Measurements from ENCODE around the gene SORL1-AS1.

Gene SORL1-AS1

GRCh38 chr11:121420398-121420797 is 32.4 kb downstream of the SORL1-AS1 start:
- Histone ChIP-seq H3K4me3 (replicated peaks in 1 of 3; ENCODE audit: low read depth in 2 of 3, low read length in 3 of 3) (no peak overlapping the region), H3K4me2 (replicated peaks; ENCODE audit: extremely low read depth, low read length, poor library complexity, severe bottlenecking) (no peak overlapping the region), H3K79me2 (ENCODE audit: insufficient read depth, low read length) (no peaks in the 10 kb centered on the region), H3K36me3 (replicated peaks in 1 of 2; ENCODE audit: control insufficient read depth in 1 of 2, insufficient read depth in 2 of 2, low read length in 2 of 2) (no peaks in the 10 kb centered on the region), H3K27me3 (ENCODE audit: control insufficient read depth in 2 of 2, insufficient read depth in 2 of 2, low read length in 2 of 2) (no peaks in the 10 kb centered on the region), H3K9me3 (replicated peaks in 1 of 2; ENCODE audit: control insufficient read depth in 1 of 2, insufficient read depth in 1 of 2, low read length in 2 of 2) (peaks cover 0 to 2% of the 10 kb centered on the region in 2 donors), H2AFZ (ENCODE audit: insufficient read depth, low read depth, low read length, poor library complexity, severe bottlenecking) (no peak overlapping the region), H3K9ac (ENCODE audit: insufficient read depth, low read length, poor library complexity, severe bottlenecking) (no peak overlapping the region), H4K20me1 (ENCODE audit: insufficient read depth, low read length) (no peaks in the 10 kb centered on the region), H3K27ac (ENCODE audit: low read depth in 1 of 2, low read length in 2 of 2) (no peak overlapping the region), H3K4me1 (ENCODE audit: control insufficient read depth in 1 of 2, insufficient read depth in 2 of 2, low read length in 2 of 2) (peaks cover 64 to 69% of the 10 kb centered on the region in 2 donors)
- no peak for TF ChIP-seq CTCF (IDR thresholded peaks at IDR 0.05)
- Mint-ChIP-seq H3K9me3 (peaks cover 0 to 6% (median 3%) of the 10 kb centered on the region in 7 donors), H3K27ac (peak overlapping the region in 6 of 7 donors; percentile 13 to 99 (median 96)), H3K4me1 (peaks cover 80% of the 10 kb centered on the region), H3K27me3 (ENCODE audit: low read depth in 3 of 3) (peaks cover 0 to 10% (median 0%) of the 10 kb centered on the region in 3 donors), H3K36me3 (peaks cover 0 to 6% of the 10 kb centered on the region in 2 donors), H3K4me3 (no peak overlapping the region)
- 40% methylated on average over 1 of the region's 2 CpGs for WGBS (ENCODE audit: insufficient coverage)
- intact Hi-C loops (cut with micrococcal nuclease) = loop anchor here in 1 of 2 donors (2.0 kb wide), 1 partner anchor 154 kb away; no protein-coding TSS in a partner anchor
- DNase-seq = no peak

- intact Hi-C loops (cut with micrococcal nuclease) = loop anchor here (2.0 to 5.0 kb wide), 4 partner anchors 29 to 157 kb away; partner anchors contain the start of genes SORL1 (in 1 of the 2) and SORL1-AS1 (in 1 of the 2)
- TF ChIP-seq CTCF (IDR thresholded peaks at IDR 0.05) = no peak
- Histone ChIP-seq H4K20me1 (ENCODE audit: insufficient read depth, low read length) (no peaks in the 10 kb centered on the region), H3K27me3 (ENCODE audit: control insufficient read depth in 2 of 2, insufficient read depth in 2 of 2, low read length in 2 of 2) (no peaks in the 10 kb centered on the region), H3K36me3 (replicated peaks in 1 of 2; ENCODE audit: control insufficient read depth in 1 of 2, insufficient read depth in 2 of 2, low read length in 2 of 2) (no peaks in the 10 kb centered on the region), H3K4me2 (replicated peaks; ENCODE audit: extremely low read depth, low read length, poor library complexity, severe bottlenecking) (no peak overlapping the region), H3K9me3 (replicated peaks in 1 of 2; ENCODE audit: control insufficient read depth in 1 of 2, insufficient read depth in 1 of 2, low read length in 2 of 2) (no peaks in the 10 kb centered on the region), H3K9ac (ENCODE audit: insufficient read depth, low read length, poor library complexity, severe bottlenecking) (no peak overlapping the region), H3K4me3 (replicated peaks in 1 of 3; ENCODE audit: low read depth in 2 of 3, low read length in 3 of 3) (no peak overlapping the region), H3K4me1 (ENCODE audit: control insufficient read depth in 1 of 2, insufficient read depth in 2 of 2, low read length in 2 of 2) (peaks cover 69 to 75% of the 10 kb centered on the region in 2 donors), H3K79me2 (ENCODE audit: insufficient read depth, low read length) (no peaks in the 10 kb centered on the region), H3K27ac (ENCODE audit: low read depth in 1 of 2, low read length in 2 of 2) (peak overlapping the region in 1 of 2 donors; percentile 86), H2AFZ (ENCODE audit: insufficient read depth, low read depth, low read length, poor library complexity, severe bottlenecking) (no peak overlapping the region)
- DNase-seq = peak in 2 of 3 donors; percentile 55 to 59
- Mint-ChIP-seq H3K4me1 (peaks cover 84% of the 10 kb centered on the region), H3K27me3 (ENCODE audit: low read depth in 3 of 3) (peaks cover 0 to 10% (median 0%) of the 10 kb centered on the region in 3 donors), H3K9me3 (peaks cover 0 to 3% (median 0%) of the 10 kb centered on the region in 7 donors), H3K36me3 (peaks cover 0 to 3% of the 10 kb centered on the region in 2 donors), H3K27ac (peak overlapping the region; percentile 57 to 99 (median 97)), H3K4me3 (no peak overlapping the region)
- 0% methylated on average over 1 of the region's 4 CpGs for WGBS (ENCODE audit: insufficient coverage)
Observed at GRCh38 chr11:121419836-121420235, 32.9 kb downstream of the SORL1-AS1 start.
